Parathyroid adenoma (tissue), 2 donors: ENCODE data around the gene NHLH1.

Experiments used
- H2AFZ ChIP-seq: fragments of 300-600 bp; sonication (generic); one replicate; pipeline ENCODE4 v1.7.0; 2017; ENCODE audit warnings: antibody characterized with exemption, mild to moderate bottlenecking
- H3K27ac ChIP-seq: fragments of 300-600 bp; sonication (generic); one replicate; pipeline ENCODE4 v1.7.0; 2017
- H3K27me3 ChIP-seq: fragments of 300-600 bp; sonication (generic); one replicate; pipeline ENCODE4 v1.7.0; 2017; ENCODE audit warnings: low read length; ENCODE audit not compliant: control insufficient read depth, insufficient read depth
- H3K36me3 ChIP-seq: fragments of 300-600 bp; sonication (generic); one replicate; pipeline ENCODE4 v1.7.0; 2017; ENCODE audit warnings: low read length; ENCODE audit not compliant: control insufficient read depth, insufficient read depth
- H3K4me1 ChIP-seq: fragments of 300-600 bp; sonication (generic); one replicate; pipeline ENCODE4 v1.7.0; 2017; ENCODE audit warnings: control low read depth
- H3K4me2 ChIP-seq: fragments of 300-600 bp; sonication (generic); one replicate; pipeline ENCODE4 v1.7.0; 2017; ENCODE audit warnings: low read length
- H3K4me3 ChIP-seq: fragments of 300-600 bp; sonication (generic); one replicate; pipeline ENCODE4 v1.7.0; 2017; ENCODE audit warnings: low read depth, low read length
- H3K79me2 ChIP-seq: fragments of 300-600 bp; sonication (generic); one replicate; pipeline ENCODE4 v1.7.0; 2017; ENCODE audit warnings: control low read depth
- H3K9ac ChIP-seq: fragments of 300-600 bp; sonication (generic); one replicate; pipeline ENCODE4 v1.7.0; 2017; ENCODE audit warnings: mild to moderate bottlenecking
- H3K9me3 ChIP-seq: fragments of 300-600 bp; sonication (generic); one replicate; pipeline ENCODE4 v1.7.0; 2017; ENCODE audit warnings: low read length; ENCODE audit not compliant: control insufficient read depth
- TF ChIP-seq, protein P1 (sequence below): fragments of 300-600 bp; sonication (generic); IDR thresholded peaks from one replicate; pipeline ENCODE4 v1.7.0; 2017; ENCODE audit warnings: antibody characterized with exemption, mild to moderate bottlenecking
- donor health status: primary hyperparathyroidism.

The NHLH1 gene

DNA sequence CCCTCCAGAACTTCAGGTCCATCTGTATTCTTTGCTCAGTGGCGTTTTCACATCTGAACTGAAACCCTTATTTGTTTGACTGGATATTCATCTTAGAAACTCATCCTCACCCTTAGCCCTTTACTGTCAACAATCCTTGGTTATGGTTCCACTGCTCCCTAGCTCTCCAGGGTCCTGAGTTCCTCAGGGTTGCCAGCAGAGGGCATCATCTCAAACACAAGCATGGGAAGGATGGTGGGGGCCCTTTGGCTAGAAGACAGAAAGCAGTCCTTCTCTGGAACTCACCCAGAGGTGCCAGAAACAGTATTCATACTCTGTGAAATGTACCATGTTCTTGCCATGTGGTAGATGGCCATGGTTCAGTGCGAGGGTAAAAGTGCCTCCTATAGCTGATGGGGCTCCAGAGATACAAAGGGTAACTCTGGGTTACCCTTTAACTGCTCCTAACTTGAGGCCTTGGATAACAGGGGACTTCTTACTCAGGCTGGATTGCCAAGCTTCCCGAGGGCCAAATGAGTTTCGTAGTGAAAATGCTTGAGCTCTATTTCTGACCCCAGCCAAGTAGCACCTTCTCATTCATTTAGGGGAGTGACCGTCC, 12.4 kb upstream of the NHLH1 start:
- no peak overlapping the region for H2AFZ ChIP-seq
- H3K4me1 ChIP-seq, result no peaks in the 10 kb centered on the region
- TF ChIP-seq, protein P1, sequence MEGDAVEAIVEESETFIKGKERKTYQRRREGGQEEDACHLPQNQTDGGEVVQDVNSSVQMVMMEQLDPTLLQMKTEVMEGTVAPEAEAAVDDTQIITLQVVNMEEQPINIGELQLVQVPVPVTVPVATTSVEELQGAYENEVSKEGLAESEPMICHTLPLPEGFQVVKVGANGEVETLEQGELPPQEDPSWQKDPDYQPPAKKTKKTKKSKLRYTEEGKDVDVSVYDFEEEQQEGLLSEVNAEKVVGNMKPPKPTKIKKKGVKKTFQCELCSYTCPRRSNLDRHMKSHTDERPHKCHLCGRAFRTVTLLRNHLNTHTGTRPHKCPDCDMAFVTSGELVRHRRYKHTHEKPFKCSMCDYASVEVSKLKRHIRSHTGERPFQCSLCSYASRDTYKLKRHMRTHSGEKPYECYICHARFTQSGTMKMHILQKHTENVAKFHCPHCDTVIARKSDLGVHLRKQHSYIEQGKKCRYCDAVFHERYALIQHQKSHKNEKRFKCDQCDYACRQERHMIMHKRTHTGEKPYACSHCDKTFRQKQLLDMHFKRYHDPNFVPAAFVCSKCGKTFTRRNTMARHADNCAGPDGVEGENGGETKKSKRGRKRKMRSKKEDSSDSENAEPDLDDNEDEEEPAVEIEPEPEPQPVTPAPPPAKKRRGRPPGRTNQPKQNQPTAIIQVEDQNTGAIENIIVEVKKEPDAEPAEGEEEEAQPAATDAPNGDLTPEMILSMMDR, result no peak
- H3K4me2 ChIP-seq, result no peak overlapping the region
- no peak overlapping the region for H3K27ac ChIP-seq
- H3K9ac ChIP-seq, result no peak overlapping the region
- H3K4me3 ChIP-seq, result no peak overlapping the region
- no peaks in the 10 kb centered on the region for H3K79me2 ChIP-seq
- no peaks in the 10 kb centered on the region for H3K27me3 ChIP-seq
- no peaks in the 10 kb centered on the region for H3K36me3 ChIP-seq
- H3K9me3 ChIP-seq, result no peaks in the 10 kb centered on the region

- H3K27ac ChIP-seq, result no peak overlapping the region
Measured at GRCh38 chr1:160357286-160358002, 9.4 kb upstream of the NHLH1 start.

DNA sequence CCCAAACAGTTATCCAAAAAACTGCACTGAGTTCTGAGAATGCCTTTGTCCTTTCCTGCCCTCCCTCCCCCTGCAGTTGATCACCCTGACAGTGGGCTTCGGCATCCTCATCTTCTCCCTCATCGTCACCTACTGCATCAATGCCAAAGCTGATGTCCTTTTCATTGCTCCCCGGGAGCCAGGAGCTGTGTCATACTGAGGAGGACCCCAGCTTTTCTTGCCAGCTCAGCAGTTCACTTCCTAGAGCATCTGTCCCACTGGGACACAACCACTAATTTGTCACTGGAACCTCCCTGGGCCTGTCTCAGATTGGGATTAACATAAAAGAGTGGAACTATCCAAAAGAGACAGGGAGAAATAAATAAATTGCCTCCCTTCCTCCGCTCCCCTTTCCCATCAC, 8.8 kb upstream of the NHLH1 start:
- no peaks in the 10 kb centered on the region for H3K36me3 ChIP-seq

More at GRCh38 chr1:160357286-160358002, 9.4 kb upstream of the NHLH1 start:
- no peaks in the 10 kb centered on the region for H3K9me3 ChIP-seq
- H3K4me3 ChIP-seq, result no peak overlapping the region
- H3K79me2 ChIP-seq, result no peaks in the 10 kb centered on the region
- H3K4me1 ChIP-seq, result no peaks in the 10 kb centered on the region
- TF ChIP-seq, protein P1, result no peak
- no peak overlapping the region for H3K9ac ChIP-seq
- H3K27me3 ChIP-seq, result no peaks in the 10 kb centered on the region
- H3K4me2 ChIP-seq, result no peak overlapping the region
- no peaks in the 10 kb centered on the region for H3K36me3 ChIP-seq
- H2AFZ ChIP-seq, result no peak overlapping the region

GRCh38 chr1:160359559-160360226, 7.2 kb upstream of the NHLH1 start:
- H3K4me1 ChIP-seq, result no peaks in the 10 kb centered on the region
- no peaks in the 10 kb centered on the region for H3K79me2 ChIP-seq
- no peaks in the 10 kb centered on the region for H3K9me3 ChIP-seq
- TF ChIP-seq, protein P1, result no peak
- no peaks in the 10 kb centered on the region for H3K27me3 ChIP-seq
- no peak overlapping the region for H3K27ac ChIP-seq
- no peak overlapping the region for H2AFZ ChIP-seq
- no peak overlapping the region for H3K4me3 ChIP-seq
- no peak overlapping the region for H3K9ac ChIP-seq
- no peak overlapping the region for H3K4me2 ChIP-seq
- H3K36me3 ChIP-seq, result no peaks in the 10 kb centered on the region

More for the DNA sequence above, 8.8 kb upstream of the NHLH1 start:
- no peaks in the 10 kb centered on the region for H3K9me3 ChIP-seq
- no peaks in the 10 kb centered on the region for H3K79me2 ChIP-seq
- TF ChIP-seq, protein P1, result no peak
- H3K4me2 ChIP-seq, result no peak overlapping the region
- H3K27me3 ChIP-seq, result no peaks in the 10 kb centered on the region
- H3K9ac ChIP-seq, result no peak overlapping the region
- H3K4me3 ChIP-seq, result no peak overlapping the region
- no peak overlapping the region for H3K27ac ChIP-seq
- H3K4me1 ChIP-seq, result no peaks in the 10 kb centered on the region
- H2AFZ ChIP-seq, result no peak overlapping the region
